GM19351 (cell line): ENCODE data around the gene TCEA2.
"Not testable (repeated sequence)": the region's sequence is repeated elsewhere in the genome, so short reads cannot be mapped to it uniquely, and the experiment has no call there.

Experiments used
- ATAC-seq: cut with Tn5 transposase; IDR thresholded peaks from one replicate; pipeline ENCODE4 v1.9.1; 2021; ENCODE audit warnings: mild to moderate bottlenecking, moderate library complexity; ENCODE audit not compliant: unreplicated experiment

TCEA2 gene

GRCh38 chr20:64076061-64076997 is 13.3 kb downstream of the TCEA2 start:
- no peak for ATAC-seq

- no peak for ATAC-seq
Measured at GRCh38 chr20:64077094-64077493, 14.1 kb downstream of the TCEA2 start.

- ATAC-seq, result no peak
Measured at GRCh38 chr20:64077541-64077875, 14.5 kb downstream of the TCEA2 start.

GRCh38 chr20:64077876-64078551 is 15.0 kb downstream of the TCEA2 start:
- no peak for ATAC-seq

GRCh38 chr20:64078934-64079272 is 15.9 kb downstream of the TCEA2 start:
- no peak for ATAC-seq

- peak; percentile 37 for ATAC-seq
Measured at GRCh38 chr20:64079273-64080012, 16.4 kb downstream of the TCEA2 start, which contains the start of gene RGS19. TSS of gene RGS19 (minus strand) at chr20:64079518. CDS start at chr20:64076886, 2,632 bp downstream.

GRCh38 chr20:64080013-64080812 is 17.2 kb downstream of the TCEA2 start, which contains the start of gene OPRL1:
TSS of gene OPRL1 (plus strand) at chr20:64080082. CDS start at chr20:64092721, 12,639 bp downstream.
- peak; percentile 5 for ATAC-seq

- no peak for ATAC-seq
Measured at GRCh38 chr20:64080813-64081623, 18.0 kb downstream of the TCEA2 start.

GRCh38 chr20:64081624-64081964 is 18.6 kb downstream of the TCEA2 start:
- ATAC-seq, result no peak

GRCh38 chr20:64082126-64082731 is 19.2 kb downstream of the TCEA2 start:
- no peak for ATAC-seq

- ATAC-seq, result no peak
Measured at GRCh38 chr20:64082820-64083377, 19.9 kb downstream of the TCEA2 start.

GRCh38 chr20:64083378-64083803 is 20.4 kb downstream of the TCEA2 start:
- no peak for ATAC-seq

GRCh38 chr20:64083804-64084684 is 21.0 kb downstream of the TCEA2 start, which contains the start of gene LKAAEAR1:
TSS of gene LKAAEAR1 (minus strand) at chr20:64084398. CDS start at chr20:64084219, 179 bp downstream.
- ATAC-seq, result no peak

- ATAC-seq, result no peak
Measured at GRCh38 chr20:64084685-64085152, 21.7 kb downstream of the TCEA2 start.

GRCh38 chr20:64086801-64087200 is 23.8 kb downstream of the TCEA2 start:
- no peak for ATAC-seq

- not testable (repeated sequence) for ATAC-seq
Measured at GRCh38 chr20:64087226-64087825, 24.3 kb downstream of the TCEA2 start.

- not testable (repeated sequence) for ATAC-seq
Measured at GRCh38 chr20:64088586-64088985, 25.6 kb downstream of the TCEA2 start.
